PC-9 (cell line): ENCODE measurements around the gene ARHGDIA. TPM values are rescaled to one million over a fixed set of nuclear protein-coding genes. Genes with fewer than 3 reads are reported as not detected.

Source experiments
- BruUV-seq: library from RNA; stranded (reverse); fragments of 400-500 nt; replicated peaks from 2 replicates; lab custom pipeline; 2021; lab: Mats Ljungman, UMichigan
- CTCF ChIA-PET: fragments of 300-600 bp; sonication (Branson Sonifier 250); formaldehyde crosslinking; loops from one replicate; lab custom pipeline; 2022; ENCODE audit warnings: antibody characterized with exemption; lab: Charles Lee
- POLR2A ChIA-PET: fragments of 300-600 bp; sonication (Branson Sonifier 250); formaldehyde crosslinking; loops from one replicate; lab custom pipeline; 2022; ENCODE audit warnings: antibody characterized with exemption; ENCODE audit not compliant: unreplicated experiment; lab: Charles Lee
- DNase-seq, 2 experiments: peaks; one replicate each; pipeline versions ENCODE4 v3.0.0 to v3.0.0-alpha.2; 2015 to 2022; ENCODE audit warnings: mixed read lengths in 1 of 2
- H2AFZ ChIP-seq: fragments of 200-600 bp; sonication (generic); 2 replicates; pipeline ENCODE4 v1.8.1; 2017; ENCODE audit warnings: antibody characterized with exemption
- H3F3A ChIP-seq: fragments of 200-600 bp; sonication (generic); 2 replicates; pipeline ENCODE4 v1.8.1; 2017; ENCODE audit warnings: antibody characterized with exemption, mild to moderate bottlenecking, low read depth; ENCODE audit not compliant: insufficient read depth
- H3K27ac ChIP-seq: fragments of 200-600 bp; sonication (generic); 2 replicates; pipeline ENCODE4 v1.6.1; 2016; ENCODE audit warnings: mixed run types
- H3K27me3 ChIP-seq: fragments of 200-600 bp; sonication (generic); 2 replicates; pipeline ENCODE4 v1.6.1; 2016; ENCODE audit warnings: low read depth, mixed run types; ENCODE audit not compliant: insufficient read depth
- H3K36me3 ChIP-seq: fragments of 200-600 bp; sonication (generic); 2 replicates; pipeline ENCODE4 v1.6.1; 2016; ENCODE audit warnings: low read depth, mixed run types
- H3K4me1 ChIP-seq: fragments of 200-600 bp; sonication (generic); replicated peaks from 2 replicates; pipeline ENCODE4 v1.6.1; 2016; ENCODE audit warnings: mixed run types; ENCODE audit not compliant: insufficient read depth
- H3K4me2 ChIP-seq: fragments of 200-600 bp; sonication (generic); 2 replicates; pipeline ENCODE4 v1.6.1; 2017; ENCODE audit warnings: mixed run types
- H3K4me3 ChIP-seq: fragments of 200-600 bp; sonication (generic); 2 replicates; pipeline ENCODE4 v1.6.1; 2016; ENCODE audit warnings: mixed run types
- H3K79me2 ChIP-seq: fragments of 200-600 bp; sonication (generic); 2 replicates; pipeline ENCODE4 v1.6.1; 2017; ENCODE audit warnings: low read depth, mixed run types
- H3K9me2 ChIP-seq: fragments of 200-600 bp; sonication (generic); 2 replicates; pipeline ENCODE4 v1.8.1; 2017; ENCODE audit warnings: mild to moderate bottlenecking; ENCODE audit not compliant: insufficient read depth
- H3K9me3 ChIP-seq: fragments of 200-600 bp; sonication (generic); 2 replicates; pipeline ENCODE4 v1.8.1; 2016; ENCODE audit warnings: low read depth; ENCODE audit not compliant: insufficient read depth
- H4K20me1 ChIP-seq: fragments of 200-600 bp; sonication (generic); 2 replicates; pipeline ENCODE4 v1.8.1; 2017; ENCODE audit not compliant: insufficient read depth
- EZH2 ChIP-seq: fragments of 200-600 bp; sonication (generic); IDR thresholded peaks from 2 replicates; pipeline ENCODE4 v1.8.0; 2017; ENCODE audit warnings: antibody characterized with exemption, low read depth
- intact Hi-C: fragments of 100-400 bp; cut with micrococcal nuclease; formaldehyde crosslinking; loops from one replicate; pipeline ENCODE4 v1.10.0; 2022; ENCODE audit not compliant: unreplicated experiment
- total RNA-seq: library from RNA; stranded (reverse); gene quantifications from 2 replicates; pipeline ENCODE4 v1.2.3, GENCODE V29; 2021
- TF ChIP-seq, protein P1 (sequence below): fragments of 200-600 bp; sonication (generic); conservative IDR thresholded peaks from 2 replicates; pipeline ENCODE4 v1.6.1; 2017; ENCODE audit warnings: mixed run types, antibody characterized with exemption, mild to moderate bottlenecking, moderate library complexity

ARHGDIA gene
- total RNA-seq, 1 experiment from 2014 or later = 309 TPM

DNA sequence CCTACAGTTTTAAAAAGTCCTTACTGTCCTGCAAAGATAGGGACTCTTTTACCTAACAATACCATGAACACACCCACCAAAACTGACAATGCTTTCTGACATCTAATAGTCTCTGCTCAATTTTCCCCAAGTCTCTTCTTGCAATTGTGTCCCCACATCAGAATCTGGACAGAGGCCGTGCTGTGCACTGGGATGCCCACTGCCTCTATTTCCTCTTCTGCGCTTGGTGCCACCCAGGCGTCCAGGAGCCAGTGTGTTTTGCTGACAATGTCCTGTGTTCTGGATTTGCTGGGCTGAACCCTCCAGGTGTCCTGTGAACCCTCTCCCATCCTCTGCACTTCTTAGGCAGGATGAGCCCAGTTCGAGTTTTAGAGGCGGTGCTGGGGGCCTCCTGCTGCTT is 6.4 kb upstream of the ARHGDIA start:
- H3K27me3 ChIP-seq = no peaks in the 10 kb centered on the region
- POLR2A ChIA-PET = no interaction called here
- no peak overlapping the region for H3K27ac ChIP-seq
- H3K9me3 ChIP-seq = no peaks in the 10 kb centered on the region
- H3K79me2 ChIP-seq = peaks cover 6% of the 10 kb centered on the region
- BruUV-seq = no TSS peak
- TF ChIP-seq EZH2 = no peak
- TF ChIP-seq, protein P1, sequence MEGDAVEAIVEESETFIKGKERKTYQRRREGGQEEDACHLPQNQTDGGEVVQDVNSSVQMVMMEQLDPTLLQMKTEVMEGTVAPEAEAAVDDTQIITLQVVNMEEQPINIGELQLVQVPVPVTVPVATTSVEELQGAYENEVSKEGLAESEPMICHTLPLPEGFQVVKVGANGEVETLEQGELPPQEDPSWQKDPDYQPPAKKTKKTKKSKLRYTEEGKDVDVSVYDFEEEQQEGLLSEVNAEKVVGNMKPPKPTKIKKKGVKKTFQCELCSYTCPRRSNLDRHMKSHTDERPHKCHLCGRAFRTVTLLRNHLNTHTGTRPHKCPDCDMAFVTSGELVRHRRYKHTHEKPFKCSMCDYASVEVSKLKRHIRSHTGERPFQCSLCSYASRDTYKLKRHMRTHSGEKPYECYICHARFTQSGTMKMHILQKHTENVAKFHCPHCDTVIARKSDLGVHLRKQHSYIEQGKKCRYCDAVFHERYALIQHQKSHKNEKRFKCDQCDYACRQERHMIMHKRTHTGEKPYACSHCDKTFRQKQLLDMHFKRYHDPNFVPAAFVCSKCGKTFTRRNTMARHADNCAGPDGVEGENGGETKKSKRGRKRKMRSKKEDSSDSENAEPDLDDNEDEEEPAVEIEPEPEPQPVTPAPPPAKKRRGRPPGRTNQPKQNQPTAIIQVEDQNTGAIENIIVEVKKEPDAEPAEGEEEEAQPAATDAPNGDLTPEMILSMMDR = no peak
- H3K4me2 ChIP-seq = no peak overlapping the region
- no peaks in the 10 kb centered on the region for H3K9me2 ChIP-seq
- H3K4me3 ChIP-seq = no peak overlapping the region
- CTCF ChIA-PET = no interaction called here
- no peak for DNase-seq
- H3K4me1 ChIP-seq = 0 out of 2 replicates have a peak, but pooled peaks cover 2% of the 10 kb centered on the region
- intact Hi-C loops = no loop called here
- no peaks in the 10 kb centered on the region for H4K20me1 ChIP-seq
- peaks cover 17% of the 10 kb centered on the region; the same call in 1 of the 2 replicates for H3F3A ChIP-seq
- no peak overlapping the region for H2AFZ ChIP-seq
- H3K36me3 ChIP-seq = no peaks in the 10 kb centered on the region

DNA sequence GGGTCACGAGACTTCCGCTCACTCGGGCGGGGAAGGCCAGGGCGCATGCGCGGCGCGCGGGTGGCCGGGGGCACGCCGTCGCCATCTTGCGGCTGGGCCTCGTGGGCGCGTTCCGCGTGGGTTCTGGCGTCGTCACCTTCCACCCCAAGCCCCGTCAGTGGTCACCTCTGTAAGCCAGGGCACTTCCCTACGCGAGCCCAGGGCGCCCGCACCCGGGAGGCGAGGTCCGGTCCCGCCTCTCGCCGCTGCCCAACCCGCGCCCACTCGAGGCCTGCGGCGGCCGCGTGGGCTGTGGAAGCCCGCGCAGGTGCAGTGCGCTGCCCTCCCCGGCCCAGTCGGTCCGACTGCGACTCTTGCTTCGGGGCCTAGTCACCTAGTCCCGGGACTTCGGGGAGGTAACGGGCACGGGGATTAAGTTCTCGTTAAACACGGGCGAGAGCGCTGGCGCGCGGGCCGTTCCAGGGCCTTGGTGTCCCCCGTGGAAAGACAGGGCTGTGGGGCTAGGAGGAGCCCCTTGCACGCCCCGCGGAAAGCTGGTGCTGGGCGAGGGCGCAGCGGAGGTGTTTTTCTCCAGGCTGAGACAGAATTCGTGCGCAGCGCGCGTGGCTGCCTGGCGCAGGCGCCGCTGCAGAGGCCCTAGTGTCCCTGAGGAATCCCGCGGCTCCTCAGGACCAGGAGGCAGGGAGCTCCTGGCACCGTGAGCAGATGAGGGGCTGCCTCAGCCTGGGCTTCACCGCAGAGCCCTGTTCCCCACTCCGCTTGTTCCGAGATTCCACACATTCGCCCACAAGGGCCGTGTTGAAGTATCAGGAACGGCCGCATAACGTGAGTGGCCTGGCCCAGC is 472 bp upstream of the ARHGDIA start:
- POLR2A ChIA-PET = interaction anchor here (0.7 kb wide), 1 partner anchor 149 kb away, joined by 3 read pairs; no protein-coding TSS in a partner anchor
- peak; percentile 47 to 91 for DNase-seq
- CTCF ChIA-PET = no interaction called here
- Histone ChIP-seq H3K79me2 (peaks cover 29% of the 10 kb centered on the region), H3K4me1 (0 out of 2 replicates have a peak, but pooled peaks cover 14% of the 10 kb centered on the region), H4K20me1 (peaks cover 17% of the 10 kb centered on the region), H3K4me2 (peak overlapping the region; percentile 95), H2AFZ (peak overlapping the region; percentile 77), H3K4me3 (peak overlapping the region; percentile 88), H3K27me3 (no peaks in the 10 kb centered on the region), H3K9me3 (no peaks in the 10 kb centered on the region), H3K9me2 (no peaks in the 10 kb centered on the region), H3K36me3 (no peaks in the 10 kb centered on the region), H3F3A (peaks cover 53% of the 10 kb centered on the region), H3K27ac (peak overlapping the region; percentile 87)
- TF ChIP-seq, protein P1 = no peak; the same call in 1 of the 2 replicates
- TF ChIP-seq EZH2 = no peak
- intact Hi-C loops = loop anchor here (2.0 kb wide), 1 partner anchor 151 kb away; the partner anchor contains the start of genes CENPX and LRRC45
- BruUV-seq = TSS peak; percentile 63

GRCh38 chr17:81870131-81870980 is 781 bp downstream of the ARHGDIA start:
- Histone ChIP-seq H3K4me2 (peak overlapping the region; percentile 80), H3F3A (peaks cover 65% of the 10 kb centered on the region), H3K9me3 (no peaks in the 10 kb centered on the region), H3K4me3 (peak overlapping the region; percentile 67), H3K4me1 (0 out of 2 replicates have a peak, but pooled peaks cover 14% of the 10 kb centered on the region), H3K9me2 (no peaks in the 10 kb centered on the region), H3K27ac (peak overlapping the region; percentile 59), H3K36me3 (no peaks in the 10 kb centered on the region), H4K20me1 (peaks cover 19% of the 10 kb centered on the region), H3K27me3 (no peaks in the 10 kb centered on the region), H3K79me2 (peaks cover 29% of the 10 kb centered on the region), H2AFZ (no peak overlapping the region)
- ChIA-PET POLR2A (interaction anchor here (0.5 to 0.6 kb wide), 2 partner anchors 14 to 510 kb away, joined by 11 to 12 read pairs; no protein-coding TSS in a partner anchor), CTCF (interaction anchor here (0.8 kb wide), 1 partner anchor 59 kb away, joined by 3 read pairs; no protein-coding TSS in a partner anchor)
- TF ChIP-seq EZH2 = no peak
- TF ChIP-seq, protein P1 = no peak
- peak in 1 of 2 experiments; percentile 46 for DNase-seq
- intact Hi-C loops = loop anchor here (2.0 kb wide), 1 partner anchor 152 kb away; the partner anchor contains the start of genes CENPX and LRRC45
- BruUV-seq = no TSS peak
